GM12878 (cell line): ENCODE data around the gene CAP2. TPM values are rescaled to one million over a fixed set of nuclear protein-coding genes. Genes with fewer than 3 reads are reported as not detected.

Experiments used
- ATAC-seq: fragments of 200-7000 bp; cut with Tn5 transposase; 3 replicates; pipeline ENCODE4 v1.9.1; 2020; ENCODE audit warnings: mild to moderate bottlenecking, moderate library complexity
- BruUV-seq: library from RNA; stranded (reverse); fragments of 400-500 nt; replicated peaks from 2 replicates; lab custom pipeline; 2021; lab: Mats Ljungman, UMichigan
- CTCF ChIA-PET: fragments of 300-600 bp; sonication (Branson Sonifier 250); formaldehyde crosslinking; extraction: SDS; loops from one replicate; lab custom pipeline; 2021; ENCODE audit warnings: inconsistent platforms; lab: Yijun Ruan, JAX
- POLR2A ChIA-PET: fragments of 350-600 bp; formaldehyde crosslinking; extraction: SDS; loops from one replicate; lab custom pipeline; 2021; ENCODE audit warnings: inconsistent platforms; lab: Charles Lee
- RAD21 ChIA-PET: fragments of 300-600 bp; sonication (Branson Sonifier 250); formaldehyde crosslinking; loops from one replicate; lab custom pipeline; 2023; ENCODE audit warnings: antibody characterized with exemption; ENCODE audit not compliant: unreplicated experiment; lab: Charles Lee
- SMC1A ChIA-PET: fragments of 300-600 bp; sonication (Branson Sonifier 250); formaldehyde crosslinking; loops from one replicate; lab custom pipeline; 2023; ENCODE audit not compliant: unreplicated experiment, uncharacterized antibody; lab: Charles Lee
- DNase-seq: peaks from one replicate; pipeline ENCODE4 v3.0.0-alpha.2; 2011; ENCODE audit warnings: low read depth, low spot score
- FAIRE-seq: peaks from 3 replicates; lab custom pipeline; 2011; peaks lifted over from hg19 to GRCh38; lab: Jason Lieb, UNC
- H2AFZ ChIP-seq: 2 replicates; pipeline ENCODE4 v1.6.0; 2011; ENCODE audit warnings: low read depth, low read length, control low read depth; ENCODE audit not compliant: control insufficient read depth
- H3K27ac ChIP-seq: 2 replicates; pipeline ENCODE4 v1.5.1; 2011; ENCODE audit warnings: control low read depth; ENCODE audit not compliant: control insufficient read depth, insufficient read depth
- H3K27me3 ChIP-seq, 2 experiments: replicated peaks in 1 of 2; 2 replicates each; pipeline versions ENCODE4 v1.6.0 to v1.6.1; 2011; ENCODE audit warnings: low read length in 1 of 2; ENCODE audit not compliant: control insufficient read depth in 2 of 2, insufficient read depth in 2 of 2
- H3K36me3 ChIP-seq, 2 experiments: 2 replicates each; pipeline ENCODE4 v1.5.1; 2011; ENCODE audit warnings: low read length in 1 of 2; ENCODE audit not compliant: control insufficient read depth in 2 of 2, insufficient read depth in 2 of 2
- H3K4me1 ChIP-seq: 2 replicates; pipeline ENCODE4 v1.6.1; 2011; ENCODE audit warnings: mild to moderate bottlenecking, low read length, moderate library complexity, mixed read lengths; ENCODE audit not compliant: control insufficient read depth, insufficient read depth
- H3K4me2 ChIP-seq: 2 replicates; pipeline ENCODE4 v1.6.0; 2011; ENCODE audit warnings: control low read depth; ENCODE audit not compliant: control insufficient read depth, insufficient read depth
- H3K4me3 ChIP-seq: fragments of 200-600 bp; sonication (generic); 2 replicates; pipeline ENCODE4 v1.5.1; 2016
- H3K79me2 ChIP-seq: 2 replicates; pipeline ENCODE4 v1.6.0; 2011; ENCODE audit warnings: low read length; ENCODE audit not compliant: control insufficient read depth, insufficient read depth
- H3K9ac ChIP-seq: 2 replicates; pipeline ENCODE4 v1.8.0; 2011; ENCODE audit warnings: low read length, control low read depth, mixed read lengths; ENCODE audit not compliant: control insufficient read depth, insufficient read depth
- H3K9me3 ChIP-seq: replicated peaks from 3 replicates; pipeline ENCODE4 v1.5.1; 2011; ENCODE audit warnings: mild to moderate bottlenecking, low read length; ENCODE audit not compliant: control insufficient read depth, insufficient read depth
- H4K20me1 ChIP-seq: 2 replicates; pipeline ENCODE4 v1.6.0; 2011; ENCODE audit not compliant: control insufficient read depth, insufficient read depth
- MYC ChIP-seq: IDR thresholded peaks from 2 replicates; pipeline ENCODE4 v1.6.1; 2011; ENCODE audit warnings: mild to moderate bottlenecking, low read length, moderate library complexity, inconsistent platforms; ENCODE audit not compliant: insufficient read depth, insufficient replicate concordance, insufficient read length, severe bottlenecking
- PML ChIP-seq: IDR thresholded peaks from 2 replicates; pipeline ENCODE4 v1.6.1; 2012; ENCODE audit warnings: low read length, inconsistent platforms
- SP1 ChIP-seq: IDR thresholded peaks from one replicate; pipeline ENCODE4 v1.6.1; 2011; ENCODE audit warnings: low read depth, low read length
- SUZ12 ChIP-seq: fragments of 200-600 bp; sonication (generic); IDR thresholded peaks from one replicate; pipeline ENCODE4 v1.6.1; 2018; ENCODE audit warnings: antibody characterized with exemption, mild to moderate bottlenecking; ENCODE audit not compliant: unreplicated experiment
- ZNF274 ChIP-seq: IDR thresholded peaks from one replicate; pipeline ENCODE4 v1.8.0; 2011; ENCODE audit not compliant: insufficient read length, insufficient read depth
- ZNF384 ChIP-seq: IDR thresholded peaks from 2 replicates; pipeline ENCODE4 v1.6.1; 2012; ENCODE audit warnings: low read depth, mild to moderate bottlenecking, low read length, improper control_type of control experiment, borderline replicate concordance
- WGBS: methylation state at CpG from one replicate; pipeline ENCODE4 v1.1.6; 2016; ENCODE audit warnings: low lambda C conversion rate; ENCODE audit not compliant: insufficient replicate concordance, insufficient coverage; ENCODE audit errors: missing lambda C conversion rate; 5-methylcytosine and 5-hydroxymethylcytosine counted together
- in situ Hi-C: fragments of 300-500 bp; cut with MboI; formaldehyde crosslinking; loops from 9 replicates; pipeline ENCODE4 v1.14.3; 2018; ENCODE audit warnings: mixed read lengths
- intact Hi-C: fragments of 100-400 bp; cut with micrococcal nuclease; formaldehyde crosslinking; loops from one replicate; pipeline ENCODE4 v1.14.2; 2022; ENCODE audit not compliant: unreplicated experiment
- polyA plus RNA-seq, 11 experiments: library from polyadenylated mRNA; depleted of rRNA in 4 of 11; unstranded in 6 of 11; stranded (reverse) in 5 of 11; fragments of >200 nt; fragmentation: Nextera tagmentation in 4 of 11; fragmentation: Illumina TruSeq in 1 of 11; extraction: Ambion mirVana in 4 of 11; extraction: Trizol in 1 of 11; gene quantifications; 1 replicate in 1 of 11; 2 replicates in 10 of 11; pipeline versions ENCODE4 v1.2.1 to v1.2.3, GENCODE V29; 2011 to 2016; ENCODE audit warnings: inconsistent platforms in 2 of 11, missing spikeins in 2 of 11, low read depth in 1 of 11
- total RNA-seq, 4 experiments: library from RNA; depleted of rRNA in 3 of 4; stranded (reverse); fragments of >200 nt in 3 of 4; fragmentation: Illumina TruSeq in 1 of 4; extraction: Trizol in 1 of 4; gene quantifications; 2 replicates each; pipeline versions ENCODE4 v1.2.1 to v1.2.3, GENCODE V29; 2013 to 2021
- TF ChIP-seq, protein P1 (sequence below): fragments of 450-650 bp; IDR thresholded peaks from 2 replicates; pipeline ENCODE4 v1.6.1; 2017; ENCODE audit warnings: mild to moderate bottlenecking, moderate library complexity
- TF ChIP-seq, protein P2 (sequence below): fragments of 450-650 bp; IDR thresholded peaks from 2 replicates; pipeline ENCODE4 v1.6.1; 2017; ENCODE audit warnings: borderline replicate concordance

The CAP2 gene
- total and polyA plus RNA-seq, 10 of the 15 experiments (the other 5 are each of a cell fraction or from before 2014, with no cell fraction given), result 0.10 to 2.0 (median 0.15) TPM; not detected in 7

DNA sequence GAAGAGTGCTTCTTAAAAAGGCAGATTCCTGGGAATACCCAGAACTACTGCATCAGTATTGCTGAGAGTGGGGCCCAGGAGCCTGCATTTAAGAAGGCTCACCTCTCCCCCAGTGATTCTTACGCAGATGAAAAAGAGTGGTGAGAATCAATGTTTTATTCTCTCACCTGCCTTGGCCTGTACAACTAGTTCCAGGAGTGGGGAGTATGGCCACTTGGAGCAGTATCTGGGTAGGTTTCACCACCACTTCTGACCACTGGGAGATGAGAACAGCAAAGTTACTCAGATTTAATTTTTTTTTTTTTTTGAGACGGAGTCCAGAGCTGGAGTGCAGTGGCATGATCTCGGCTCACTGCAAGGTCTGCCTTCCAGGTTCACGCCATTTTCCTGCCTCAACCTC, 16.9 kb downstream of the CAP2 start:
- SMC1A ChIA-PET, result interaction anchor here (0.6 kb wide), 1 partner anchor 92 kb away, joined by 3 read pairs; no protein-coding TSS in a partner anchor
- intact Hi-C loops, result no loop called here

More for the DNA sequence above, 16.9 kb downstream of the CAP2 start:
- CTCF ChIA-PET, result interaction anchor here (0.6 kb wide), 1 partner anchor 12 kb away, joined by 3 read pairs; no protein-coding TSS in a partner anchor
- TF ChIP-seq MYC (no peak), SUZ12 (no peak), ZNF274 (no peak), PML (no peak), ZNF384 (no peak), SP1 (no peak)
- TF ChIP-seq, protein P1, sequence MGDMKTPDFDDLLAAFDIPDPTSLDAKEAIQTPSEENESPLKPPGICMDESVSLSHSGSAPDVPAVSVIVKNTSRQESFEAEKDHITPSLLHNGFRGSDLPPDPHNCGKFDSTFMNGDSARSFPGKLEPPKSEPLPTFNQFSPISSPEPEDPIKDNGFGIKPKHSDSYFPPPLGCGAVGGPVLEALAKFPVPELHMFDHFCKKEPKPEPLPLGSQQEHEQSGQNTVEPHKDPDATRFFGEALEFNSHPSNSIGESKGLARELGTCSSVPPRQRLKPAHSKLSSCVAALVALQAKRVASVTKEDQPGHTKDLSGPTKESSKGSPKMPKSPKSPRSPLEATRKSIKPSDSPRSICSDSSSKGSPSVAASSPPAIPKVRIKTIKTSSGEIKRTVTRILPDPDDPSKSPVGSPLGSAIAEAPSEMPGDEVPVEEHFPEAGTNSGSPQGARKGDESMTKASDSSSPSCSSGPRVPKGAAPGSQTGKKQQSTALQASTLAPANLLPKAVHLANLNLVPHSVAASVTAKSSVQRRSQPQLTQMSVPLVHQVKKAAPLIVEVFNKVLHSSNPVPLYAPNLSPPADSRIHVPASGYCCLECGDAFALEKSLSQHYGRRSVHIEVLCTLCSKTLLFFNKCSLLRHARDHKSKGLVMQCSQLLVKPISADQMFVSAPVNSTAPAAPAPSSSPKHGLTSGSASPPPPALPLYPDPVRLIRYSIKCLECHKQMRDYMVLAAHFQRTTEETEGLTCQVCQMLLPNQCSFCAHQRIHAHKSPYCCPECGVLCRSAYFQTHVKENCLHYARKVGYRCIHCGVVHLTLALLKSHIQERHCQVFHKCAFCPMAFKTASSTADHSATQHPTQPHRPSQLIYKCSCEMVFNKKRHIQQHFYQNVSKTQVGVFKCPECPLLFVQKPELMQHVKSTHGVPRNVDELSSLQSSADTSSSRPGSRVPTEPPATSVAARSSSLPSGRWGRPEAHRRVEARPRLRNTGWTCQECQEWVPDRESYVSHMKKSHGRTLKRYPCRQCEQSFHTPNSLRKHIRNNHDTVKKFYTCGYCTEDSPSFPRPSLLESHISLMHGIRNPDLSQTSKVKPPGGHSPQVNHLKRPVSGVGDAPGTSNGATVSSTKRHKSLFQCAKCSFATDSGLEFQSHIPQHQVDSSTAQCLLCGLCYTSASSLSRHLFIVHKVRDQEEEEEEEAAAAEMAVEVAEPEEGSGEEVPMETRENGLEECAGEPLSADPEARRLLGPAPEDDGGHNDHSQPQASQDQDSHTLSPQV, result no peak
- TF ChIP-seq, protein P2, sequence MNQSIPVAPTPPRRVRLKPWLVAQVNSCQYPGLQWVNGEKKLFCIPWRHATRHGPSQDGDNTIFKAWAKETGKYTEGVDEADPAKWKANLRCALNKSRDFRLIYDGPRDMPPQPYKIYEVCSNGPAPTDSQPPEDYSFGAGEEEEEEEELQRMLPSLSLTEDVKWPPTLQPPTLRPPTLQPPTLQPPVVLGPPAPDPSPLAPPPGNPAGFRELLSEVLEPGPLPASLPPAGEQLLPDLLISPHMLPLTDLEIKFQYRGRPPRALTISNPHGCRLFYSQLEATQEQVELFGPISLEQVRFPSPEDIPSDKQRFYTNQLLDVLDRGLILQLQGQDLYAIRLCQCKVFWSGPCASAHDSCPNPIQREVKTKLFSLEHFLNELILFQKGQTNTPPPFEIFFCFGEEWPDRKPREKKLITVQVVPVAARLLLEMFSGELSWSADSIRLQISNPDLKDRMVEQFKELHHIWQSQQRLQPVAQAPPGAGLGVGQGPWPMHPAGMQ, result no peak
- H3K27me3 ChIP-seq, result no peaks in the 10 kb centered on the region
- ATAC-seq (no peak), DNase-seq (no peak), FAIRE-seq (no peak)
- no peaks in the 10 kb centered on the region for H3K79me2 ChIP-seq
- BruUV-seq, result no TSS peak
- no peaks in the 10 kb centered on the region; the same call in 2 of the 3 replicates for H3K9me3 ChIP-seq
- no peak overlapping the region for H2AFZ ChIP-seq
- H4K20me1 ChIP-seq, result no peaks in the 10 kb centered on the region
- H3K36me3 ChIP-seq, result no peaks in the 10 kb centered on the region
- in situ Hi-C loops, result no loop called here
- no peak overlapping the region for H3K4me2 ChIP-seq
- RAD21 ChIA-PET, result interaction anchor here (1.2 kb wide), 1 partner anchor 37 kb away, joined by 3 read pairs; no protein-coding TSS in a partner anchor
- no peak overlapping the region for H3K4me3 ChIP-seq
- POLR2A ChIA-PET, result interaction anchor here (0.6 kb wide), 1 partner anchor 64 kb away, joined by 3 read pairs; no protein-coding TSS in a partner anchor
- no peak overlapping the region for H3K9ac ChIP-seq
- no peaks in the 10 kb centered on the region for H3K4me1 ChIP-seq
- H3K27ac ChIP-seq, result no peak overlapping the region
- 76% methylated on average over 4 of the region's 4 CpGs for WGBS
